Astrocyte (in vitro differentiated cells and primary cell): Measurements from ENCODE around the gene NCAM1. TPM values are rescaled to one million over a fixed set of nuclear protein-coding genes. Genes with fewer than 3 reads are reported as not detected.

Source experiments
- DNase-seq: peaks from one replicate; pipeline ENCODE4 v3.0.0-alpha.2; 2010; ENCODE audit warnings: low read depth
- FAIRE-seq: peaks from 2 replicates; lab custom pipeline; 2011; peaks lifted over from hg19 to GRCh38; lab: Jason Lieb, UNC
- H2AFZ ChIP-seq: 2 replicates; pipeline ENCODE4 v1.6.0; 2012; ENCODE audit warnings: low read depth, low read length, inconsistent platforms
- H3K27ac ChIP-seq: 2 replicates; pipeline ENCODE4 v1.5.1; 2011; ENCODE audit warnings: low read depth, low read length, inconsistent platforms
- H3K27me3 ChIP-seq: 2 replicates; pipeline ENCODE4 v1.6.0; 2011; ENCODE audit warnings: low read length, inconsistent platforms; ENCODE audit not compliant: insufficient read depth
- H3K36me3 ChIP-seq: 2 replicates; pipeline ENCODE4 v1.5.1; 2011; ENCODE audit warnings: low read length, inconsistent platforms; ENCODE audit not compliant: insufficient read depth
- H3K4me1 ChIP-seq: 2 replicates; pipeline ENCODE4 v1.5.1; 2011; ENCODE audit warnings: low read length, inconsistent platforms; ENCODE audit not compliant: insufficient read depth
- H3K4me2 ChIP-seq: 2 replicates; pipeline ENCODE4 v1.6.0; 2012; ENCODE audit warnings: low read length, inconsistent platforms
- H3K4me3 ChIP-seq: 2 replicates; pipeline ENCODE4 v1.5.1; 2011; ENCODE audit warnings: low read depth, mild to moderate bottlenecking, low read length, inconsistent platforms; ENCODE audit not compliant: insufficient read depth
- H3K79me2 ChIP-seq: 2 replicates; pipeline ENCODE4 v1.6.0; 2012; ENCODE audit warnings: mild to moderate bottlenecking, low read length, inconsistent platforms; ENCODE audit not compliant: insufficient read depth
- H3K9ac ChIP-seq: 2 replicates; pipeline ENCODE4 v1.6.0; 2012; ENCODE audit warnings: mild to moderate bottlenecking, low read length, inconsistent platforms
- H3K9me3 ChIP-seq: 2 replicates; pipeline ENCODE4 v1.5.1; 2012; ENCODE audit warnings: low read depth, mild to moderate bottlenecking, low read length, inconsistent platforms; ENCODE audit not compliant: insufficient read depth
- H4K20me1 ChIP-seq: 2 replicates; pipeline ENCODE4 v1.6.0; 2012; ENCODE audit warnings: low read length, inconsistent platforms; ENCODE audit not compliant: insufficient read depth
- H3K27ac Mint-ChIP-seq: one replicate; pipeline ENCODE4 v1.8.0; 2021; ENCODE audit warnings: mild to moderate bottlenecking, mixed read lengths; ENCODE audit not compliant: unreplicated experiment
- H3K27me3 Mint-ChIP-seq: one replicate; pipeline ENCODE4 v1.8.0; 2021; ENCODE audit warnings: low read depth, mixed read lengths; ENCODE audit not compliant: unreplicated experiment
- H3K36me3 Mint-ChIP-seq: one replicate; pipeline ENCODE4 v1.8.0; 2021; ENCODE audit warnings: low read depth, mixed read lengths; ENCODE audit not compliant: unreplicated experiment
- H3K4me1 Mint-ChIP-seq: one replicate; pipeline ENCODE4 v1.8.0; 2021; ENCODE audit warnings: low read depth, mixed read lengths; ENCODE audit not compliant: unreplicated experiment
- H3K4me3 Mint-ChIP-seq: one replicate; pipeline ENCODE4 v1.8.0; 2021; ENCODE audit warnings: mild to moderate bottlenecking, moderate library complexity, mixed read lengths; ENCODE audit not compliant: unreplicated experiment
- H3K9me3 Mint-ChIP-seq: one replicate; pipeline ENCODE4 v1.8.0; 2021; ENCODE audit warnings: mild to moderate bottlenecking, mixed read lengths; ENCODE audit not compliant: unreplicated experiment
- CTCF ChIP-seq: IDR thresholded peaks from 2 replicates; pipeline ENCODE4 v1.5.1; 2011; ENCODE audit warnings: low read depth, mild to moderate bottlenecking, inconsistent platforms, low read length, moderate library complexity; ENCODE audit not compliant: insufficient read depth
- EZH2 ChIP-seq: IDR thresholded peaks from 2 replicates; pipeline ENCODE4 v1.6.1; 2012; ENCODE audit warnings: mild to moderate bottlenecking, low read length, inconsistent platforms; ENCODE audit not compliant: insufficient read depth
- total RNA-seq: library from RNA; stranded (reverse); gene quantifications from 2 replicates; pipeline ENCODE4 v1.2.1, GENCODE V29; 2021

NCAM1 gene
- total RNA-seq, 1 donor from 2014 or later = 17.4 TPM

- peaks cover 3% of the 10 kb centered on the region for H3K27me3 ChIP-seq
- TF ChIP-seq EZH2 (no peak), CTCF (no peak)
- Mint-ChIP-seq H3K9me3 (peaks cover 3% of the 10 kb centered on the region), H3K36me3 (no peaks in the 10 kb centered on the region), H3K4me3 (no peak overlapping the region), H3K27ac (no peak overlapping the region), H3K27me3 (peaks cover 24% of the 10 kb centered on the region), H3K4me1 (peaks cover 13% of the 10 kb centered on the region)
- no peaks in the 10 kb centered on the region for H3K4me1 ChIP-seq
- no peaks in the 10 kb centered on the region for H3K36me3 ChIP-seq
- no peak overlapping the region for H3K4me2 ChIP-seq
- no peaks in the 10 kb centered on the region for H3K79me2 ChIP-seq
- DNase-seq (no peak), FAIRE-seq (no peak)
- no peak overlapping the region for H2AFZ ChIP-seq
- H3K4me3 ChIP-seq = no peak overlapping the region
- no peak overlapping the region for H3K9ac ChIP-seq
- no peaks in the 10 kb centered on the region for H4K20me1 ChIP-seq
- H3K27ac ChIP-seq = no peak overlapping the region
- H3K9me3 ChIP-seq = no peaks in the 10 kb centered on the region
Observed at GRCh38 chr11:113199866-113200265, 238.6 kb downstream of the NCAM1 start.

- Histone ChIP-seq H3K4me2 (no peak overlapping the region), H3K9me3 (no peaks in the 10 kb centered on the region), H3K4me3 (no peak overlapping the region), H3K79me2 (no peaks in the 10 kb centered on the region), H3K27me3 (peaks cover 3% of the 10 kb centered on the region), H2AFZ (no peak overlapping the region), H3K4me1 (no peaks in the 10 kb centered on the region), H3K9ac (no peak overlapping the region), H3K36me3 (no peaks in the 10 kb centered on the region), H3K27ac (no peak overlapping the region), H4K20me1 (no peaks in the 10 kb centered on the region)
- Mint-ChIP-seq H3K27me3 (peaks cover 24% of the 10 kb centered on the region), H3K4me1 (peaks cover 13% of the 10 kb centered on the region), H3K4me3 (no peak overlapping the region), H3K9me3 (peaks cover 3% of the 10 kb centered on the region), H3K36me3 (peaks cover 2% of the 10 kb centered on the region), H3K27ac (no peak overlapping the region)
- DNase-seq (no peak), FAIRE-seq (no peak)
- TF ChIP-seq EZH2 (no peak), CTCF (no peak)
Observed at GRCh38 chr11:113201054-113201818, 240.0 kb downstream of the NCAM1 start.

- H3K27me3 ChIP-seq = peaks cover 3% of the 10 kb centered on the region
- no peak overlapping the region for H3K9ac ChIP-seq
- H3K4me3 ChIP-seq = no peak overlapping the region
- H3K4me1 Mint-ChIP-seq = peaks cover 13% of the 10 kb centered on the region
- no peak overlapping the region for H3K4me2 ChIP-seq
- H3K9me3 Mint-ChIP-seq = peaks cover 3% of the 10 kb centered on the region
- FAIRE-seq (no peak), DNase-seq (no peak)
- TF ChIP-seq EZH2 = no peak
- no peak for TF ChIP-seq CTCF
- no peaks in the 10 kb centered on the region for H4K20me1 ChIP-seq
- H3K36me3 Mint-ChIP-seq = peaks cover 2% of the 10 kb centered on the region
- peaks cover 21% of the 10 kb centered on the region for H3K27me3 Mint-ChIP-seq
- no peak overlapping the region for H3K4me3 Mint-ChIP-seq
- H3K27ac ChIP-seq = no peak overlapping the region
- no peaks in the 10 kb centered on the region for H3K79me2 ChIP-seq
- H2AFZ ChIP-seq = no peak overlapping the region
- no peaks in the 10 kb centered on the region for H3K36me3 ChIP-seq
- H3K9me3 ChIP-seq = no peaks in the 10 kb centered on the region
- no peaks in the 10 kb centered on the region for H3K4me1 ChIP-seq
- no peak overlapping the region for H3K27ac Mint-ChIP-seq
Observed at GRCh38 chr11:113202431-113202830, 241.2 kb downstream of the NCAM1 start.
